ENCODE measurements around the gene RPS6KA6.
"Not testable (repeated sequence)": the region's sequence is repeated elsewhere in the genome, so short reads cannot be mapped to it uniquely, and the experiment has no call there.

RPS6KA6 gene

GRCh38 chrX:84161641-84162040 lies 26.4 kb downstream of the RPS6KA6 start:
- DNase-seq, result no peak

- DNase-seq, result no peak
Measured at GRCh38 chrX:84160736-84161135, 27.3 kb downstream of the RPS6KA6 start.

GRCh38 chrX:84156821-84157220 lies 31.2 kb downstream of the RPS6KA6 start:
- DNase-seq, result no peak

GRCh38 chrX:84155938-84156337 lies 32.1 kb downstream of the RPS6KA6 start:
- DNase-seq, result no peak

GRCh38 chrX:84153538-84153937 lies 34.5 kb downstream of the RPS6KA6 start:
- DNase-seq, result no peak

- DNase-seq, result no peak
Measured at GRCh38 chrX:84144991-84145390, 43.0 kb downstream of the RPS6KA6 start.

GRCh38 chrX:84144281-84144680 lies 43.7 kb downstream of the RPS6KA6 start:
- DNase-seq, result no peak

GRCh38 chrX:84133023-84133422 lies 55.0 kb downstream of the RPS6KA6 start:
- DNase-seq, result no peak

GRCh38 chrX:84123585-84123984 lies 64.4 kb downstream of the RPS6KA6 start:
- DNase-seq, result no peak

GRCh38 chrX:84118769-84119168 lies 69.2 kb downstream of the RPS6KA6 start:
- DNase-seq, result no peak

GRCh38 chrX:84118315-84118714 lies 69.7 kb downstream of the RPS6KA6 start:
- DNase-seq, result no peak

- no peak for DNase-seq
Measured at GRCh38 chrX:84108584-84108983, 79.4 kb downstream of the RPS6KA6 start.

GRCh38 chrX:84099120-84099519 lies 88.9 kb downstream of the RPS6KA6 start:
- no peak for DNase-seq

- not testable (repeated sequence) for DNase-seq
Measured at GRCh38 chrX:84079479-84080197, 108.4 kb downstream of the RPS6KA6 start.

- DNase-seq, result no peak
Measured at GRCh38 chrX:84078991-84079390, 109.0 kb downstream of the RPS6KA6 start.

GRCh38 chrX:84064814-84065213 lies 123.2 kb downstream of the RPS6KA6 start:
- DNase-seq, result no peak

GRCh38 chrX:84064164-84064563 lies 123.8 kb downstream of the RPS6KA6 start:
- DNase-seq, result no peak

- no peak for DNase-seq
Measured at GRCh38 chrX:84047339-84047738, 140.7 kb downstream of the RPS6KA6 start.

GRCh38 chrX:84046403-84046984 lies 141.5 kb downstream of the RPS6KA6 start:
- peak in 1 of 2 donors; percentile 1 for DNase-seq

GRCh38 chrX:84044051-84044450 lies 143.9 kb downstream of the RPS6KA6 start:
- no peak for DNase-seq

Data from inflammatory macrophage treated with lipopolysaccharide for 1 hour (primary cell).